ENCODE measurements around the gene MAPK6.

The MAPK6 gene

GRCh38 chr15:52023169-52023922, 4.3 kb downstream of the MAPK6 start:
- TF ChIP-seq CTCF (IDR thresholded peaks at IDR 0.05; ENCODE audit: low read depth, low read length), result no peak
- in situ Hi-C loops (cut with HindIII; ENCODE audit: low sequenced_read_pairs), result no loop called here
- no peak for DNase-seq (ENCODE audit: low read depth, low spot score)
- no peak overlapping the region for H3K4me3 ChIP-seq (ENCODE audit: low read depth, low read length)

GRCh38 chr15:52028431-52029093, 9.5 kb downstream of the MAPK6 start:
- H3K4me3 ChIP-seq (ENCODE audit: low read depth, low read length), result no peak overlapping the region
- no peak for DNase-seq (ENCODE audit: low read depth, low spot score)
- in situ Hi-C loops (cut with HindIII; ENCODE audit: low sequenced_read_pairs), result no loop called here
- TF ChIP-seq CTCF (IDR thresholded peaks at IDR 0.05; ENCODE audit: low read depth, low read length), result no peak

GRCh38 chr15:52030010-52030409, 11.0 kb downstream of the MAPK6 start:
- no peak overlapping the region for H3K4me3 ChIP-seq (ENCODE audit: low read depth, low read length)
- DNase-seq (ENCODE audit: low read depth, low spot score), result no peak
- in situ Hi-C loops (cut with HindIII; ENCODE audit: low sequenced_read_pairs), result no loop called here
- no peak for TF ChIP-seq CTCF (IDR thresholded peaks at IDR 0.05; ENCODE audit: low read depth, low read length)

- no peak overlapping the region for H3K4me3 ChIP-seq (ENCODE audit: low read depth, low read length)
- TF ChIP-seq CTCF (IDR thresholded peaks at IDR 0.05; ENCODE audit: low read depth, low read length), result no peak
Observed at GRCh38 chr15:52031556-52031955, 12.5 kb downstream of the MAPK6 start.

GRCh38 chr15:52037889-52038505, 19.0 kb downstream of the MAPK6 start:
- TF ChIP-seq CTCF (IDR thresholded peaks at IDR 0.05; ENCODE audit: low read depth, low read length), result no peak
- H3K4me3 ChIP-seq (ENCODE audit: low read depth, low read length), result no peak overlapping the region
- DNase-seq (ENCODE audit: low read depth, low spot score), result no peak
- in situ Hi-C loops (cut with HindIII; ENCODE audit: low sequenced_read_pairs), result no loop called here

More at GRCh38 chr15:52031556-52031955, 12.5 kb downstream of the MAPK6 start:
- no peak for DNase-seq (ENCODE audit: low read depth, low spot score)
- in situ Hi-C loops (cut with HindIII; ENCODE audit: low sequenced_read_pairs), result no loop called here

GRCh38 chr15:52039925-52040781, 21.1 kb downstream of the MAPK6 start:
- in situ Hi-C loops (cut with HindIII; ENCODE audit: low sequenced_read_pairs), result no loop called here
- no peak for TF ChIP-seq CTCF (IDR thresholded peaks at IDR 0.05; ENCODE audit: low read depth, low read length)
- DNase-seq (ENCODE audit: low read depth, low spot score), result peak; percentile 42
- no peak overlapping the region for H3K4me3 ChIP-seq (ENCODE audit: low read depth, low read length)

All from astrocyte of the spinal cord (primary cell).